Measurements from ENCODE around the gene GBF1. TPM values are rescaled to one million over a fixed set of nuclear protein-coding genes. Genes with fewer than 3 reads are reported as not detected.

GBF1 gene
- total and polyA plus RNA-seq, 10 of the 15 experiments (the other 5 are each of a cell fraction or from before 2014, with no cell fraction given), result 0.82 to 42.0 (median 21.8) TPM

- SMC1A ChIA-PET (ENCODE audit: uncharacterized antibody, unreplicated experiment), result interaction anchor here (0.8 to 4.2 kb wide), 10 partner anchors 8 to 222 kb away, joined by 3 to 42 read pairs (median 4); partner anchors contain the start of genes CUEDC2 and NFKB2
- intact Hi-C loops (cut with micrococcal nuclease; ENCODE audit: unreplicated experiment) (no loop called here), in situ Hi-C loops (cut with MboI) (no loop called here)
- 1% methylated on average over 21 of the region's 21 CpGs for WGBS (ENCODE audit: insufficient coverage, insufficient replicate concordance, low lambda C conversion rate, missing lambda C conversion rate)
- Histone ChIP-seq H3K9me3 (replicated peaks; ENCODE audit: control insufficient read depth, insufficient read depth, low read length) (no peaks in the 10 kb centered on the region), H3K79me2 (ENCODE audit: control insufficient read depth, insufficient read depth, low read length) (peaks cover 7% of the 10 kb centered on the region), H3K4me1 (ENCODE audit: control insufficient read depth, insufficient read depth, low read length) (peaks cover 18% of the 10 kb centered on the region), H3K9ac (ENCODE audit: control insufficient read depth, insufficient read depth, low read length) (peak overlapping the region; percentile 78), H3K27ac (ENCODE audit: control insufficient read depth, insufficient read depth) (peak overlapping the region; percentile 85), H2AFZ (ENCODE audit: control insufficient read depth, low read depth, low read length) (peak overlapping the region; percentile 100), H3K4me3 (peak overlapping the region; percentile 98; the same call in 1 of the 2 replicates), H4K20me1 (ENCODE audit: control insufficient read depth, insufficient read depth) (peaks cover 2% of the 10 kb centered on the region; the same call in 1 of the 2 replicates), H3K4me2 (ENCODE audit: control insufficient read depth, insufficient read depth) (peak overlapping the region; percentile 95), H3K36me3 (ENCODE audit: control insufficient read depth in 2 of 2, insufficient read depth in 2 of 2, low read length in 1 of 2) (peaks cover 0 to 5% of the 10 kb centered on the region in 2 experiments; a peak in 2 of 4 replicates), H3K27me3 (replicated peaks in 1 of 2; ENCODE audit: control insufficient read depth in 2 of 2, insufficient read depth in 2 of 2, low read length in 1 of 2) (no peaks in the 10 kb centered on the region; a peak in 1 of 4 replicates)
- ATAC-seq, result no peak
- RAD21 ChIA-PET (ENCODE audit: unreplicated experiment), result interaction anchor here (0.8 to 3.8 kb wide), 10 partner anchors 12 to 190 kb away, joined by 3 to 24 read pairs (median 8); partner anchors contain the start of gene CUEDC2
- FAIRE-seq, result no peak
- POLR2A ChIA-PET, result interaction anchor here (0.8 to 4.9 kb wide), 7 partner anchors 10 to 41 kb away, joined by 3 to 35 read pairs (median 12); partner anchors contain the start of genes C10orf95, CUEDC2 and NFKB2
- no peak for TF ChIP-seq RAD21 (IDR thresholded peaks at IDR 0.05; ENCODE audit: insufficient read depth, low read depth, low read length)
- TF ChIP-seq, protein P1, sequence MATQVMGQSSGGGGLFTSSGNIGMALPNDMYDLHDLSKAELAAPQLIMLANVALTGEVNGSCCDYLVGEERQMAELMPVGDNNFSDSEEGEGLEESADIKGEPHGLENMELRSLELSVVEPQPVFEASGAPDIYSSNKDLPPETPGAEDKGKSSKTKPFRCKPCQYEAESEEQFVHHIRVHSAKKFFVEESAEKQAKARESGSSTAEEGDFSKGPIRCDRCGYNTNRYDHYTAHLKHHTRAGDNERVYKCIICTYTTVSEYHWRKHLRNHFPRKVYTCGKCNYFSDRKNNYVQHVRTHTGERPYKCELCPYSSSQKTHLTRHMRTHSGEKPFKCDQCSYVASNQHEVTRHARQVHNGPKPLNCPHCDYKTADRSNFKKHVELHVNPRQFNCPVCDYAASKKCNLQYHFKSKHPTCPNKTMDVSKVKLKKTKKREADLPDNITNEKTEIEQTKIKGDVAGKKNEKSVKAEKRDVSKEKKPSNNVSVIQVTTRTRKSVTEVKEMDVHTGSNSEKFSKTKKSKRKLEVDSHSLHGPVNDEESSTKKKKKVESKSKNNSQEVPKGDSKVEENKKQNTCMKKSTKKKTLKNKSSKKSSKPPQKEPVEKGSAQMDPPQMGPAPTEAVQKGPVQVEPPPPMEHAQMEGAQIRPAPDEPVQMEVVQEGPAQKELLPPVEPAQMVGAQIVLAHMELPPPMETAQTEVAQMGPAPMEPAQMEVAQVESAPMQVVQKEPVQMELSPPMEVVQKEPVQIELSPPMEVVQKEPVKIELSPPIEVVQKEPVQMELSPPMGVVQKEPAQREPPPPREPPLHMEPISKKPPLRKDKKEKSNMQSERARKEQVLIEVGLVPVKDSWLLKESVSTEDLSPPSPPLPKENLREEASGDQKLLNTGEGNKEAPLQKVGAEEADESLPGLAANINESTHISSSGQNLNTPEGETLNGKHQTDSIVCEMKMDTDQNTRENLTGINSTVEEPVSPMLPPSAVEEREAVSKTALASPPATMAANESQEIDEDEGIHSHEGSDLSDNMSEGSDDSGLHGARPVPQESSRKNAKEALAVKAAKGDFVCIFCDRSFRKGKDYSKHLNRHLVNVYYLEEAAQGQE (IDR thresholded peaks at IDR 0.05; ENCODE audit: low read depth, low read length), result peak; percentile 29; the same call in 1 of the 2 replicates
- no peak for DNase-seq (ENCODE audit: low read depth, low spot score)
- BruUV-seq (replicated peaks), result no TSS peak
- CTCF ChIA-PET, result interaction anchor here (0.6 to 5.6 kb wide), 12 partner anchors 10 to 190 kb away, joined by 3 to 90 read pairs (median 6); partner anchors contain the start of genes C10orf95, CUEDC2 and NFKB2
These were observed 174.9 kb downstream of the GBF1 start for GRCh38 chr10:102420181-102420713.

Data from GM12878 (cell line).